SK-N-SH treated with all-trans-retinoic acid at 6 μM for 48 hours (cell line): ENCODE data around the gene CNPY3.

Source experiments
- ATAC-seq: fragments of 200-7000 bp; cut with Tn5 transposase; 3 replicates; pipeline ENCODE4 v1.9.1; 2020; ENCODE audit warnings: mild to moderate bottlenecking, moderate library complexity
- ARNTL ChIP-seq: fragments of 450-650 bp; formaldehyde crosslinking; IDR thresholded peaks from 2 replicates; pipeline ENCODE4 v1.5.0; 2020; ENCODE audit warnings: low read depth, mild to moderate bottlenecking, moderate library complexity, borderline replicate concordance
- BACH2 ChIP-seq: fragments of 250-450 bp; sonication (Bioruptor Pico); IDR thresholded peaks from 2 replicates; pipeline ENCODE4 v1.9.0; 2021; ENCODE audit warnings: mild to moderate bottlenecking, borderline replicate concordance
- CSDC2 ChIP-seq: fragments of 250-450 bp; sonication (Bioruptor Pico); IDR thresholded peaks from 2 replicates; pipeline ENCODE4 v1.5.0; 2020; ENCODE audit warnings: mild to moderate bottlenecking, moderate library complexity
- ESRRG ChIP-seq: fragments of 250-450 bp; sonication (Bioruptor Pico); IDR thresholded peaks from 2 replicates; pipeline ENCODE4 v1.6.1; 2021; ENCODE audit warnings: mild to moderate bottlenecking
- GLIS3 ChIP-seq: fragments of 250-450 bp; sonication (Bioruptor Pico); IDR thresholded peaks from 2 replicates; pipeline ENCODE4 v1.5.0; 2020; ENCODE audit warnings: mild to moderate bottlenecking, moderate library complexity
- ISL1 ChIP-seq: fragments of 250-450 bp; sonication (Bioruptor Pico); IDR thresholded peaks from 2 replicates; pipeline ENCODE4 v2.1.2; 2022; ENCODE audit warnings: mild to moderate bottlenecking, moderate library complexity
- OSR1 ChIP-seq: fragments of 250-450 bp; sonication (Bioruptor Pico); IDR thresholded peaks from 2 replicates; pipeline ENCODE4 v1.8.0; 2022; ENCODE audit warnings: moderate library complexity, mild to moderate bottlenecking, inconsistent platforms
- PATZ1 ChIP-seq: fragments of 250-450 bp; sonication (Bioruptor Pico); IDR thresholded peaks from 2 replicates; pipeline ENCODE4 v1.8.0; 2020; ENCODE audit warnings: mild to moderate bottlenecking, moderate library complexity, borderline replicate concordance
- PPARA ChIP-seq: fragments of 250-450 bp; sonication (Bioruptor Pico); IDR thresholded peaks from 2 replicates; pipeline ENCODE4 v1.5.0; 2020; ENCODE audit warnings: mild to moderate bottlenecking, borderline replicate concordance
- RARB ChIP-seq: fragments of 250-450 bp; sonication (Bioruptor Pico); IDR thresholded peaks from 2 replicates; pipeline ENCODE4 v1.8.0; 2021; ENCODE audit warnings: mild to moderate bottlenecking, moderate library complexity
- SNAI2 ChIP-seq: fragments of 250-450 bp; sonication (Bioruptor Pico); IDR thresholded peaks from 2 replicates; pipeline ENCODE4 v1.5.0; 2020; ENCODE audit warnings: mild to moderate bottlenecking, moderate library complexity
- TOX ChIP-seq: fragments of 250-450 bp; sonication (Bioruptor Pico); IDR thresholded peaks from 2 replicates; pipeline ENCODE4 v1.8.0; 2021; ENCODE audit warnings: mild to moderate bottlenecking, moderate library complexity, borderline replicate concordance
- ZC3H10 ChIP-seq: fragments of 250-450 bp; sonication (Bioruptor Pico); IDR thresholded peaks from 2 replicates; pipeline ENCODE4 v1.5.1; 2021; ENCODE audit warnings: mild to moderate bottlenecking, moderate library complexity
- ZFP3 ChIP-seq: fragments of 250-450 bp; sonication (Bioruptor Pico); IDR thresholded peaks from 2 replicates; pipeline ENCODE4 v1.5.0; 2020; ENCODE audit warnings: mild to moderate bottlenecking, moderate library complexity
- ZNF8 ChIP-seq: fragments of 450-650 bp; formaldehyde crosslinking; IDR thresholded peaks from 2 replicates; pipeline ENCODE4 v1.5.0; 2020; ENCODE audit warnings: mild to moderate bottlenecking, moderate library complexity
- TF ChIP-seq, protein P1 (sequence below): fragments of 250-450 bp; sonication (Bioruptor Pico); IDR thresholded peaks from 2 replicates; pipeline ENCODE4 v1.5.0; 2020; ENCODE audit warnings: mild to moderate bottlenecking, moderate library complexity
- TF ChIP-seq, protein P2 (sequence below): fragments of 250-450 bp; sonication (Bioruptor Pico); IDR thresholded peaks from 2 replicates; pipeline ENCODE4 v1.5.1; 2020; ENCODE audit warnings: low read depth, mild to moderate bottlenecking, moderate library complexity
- TF ChIP-seq, protein P3 (sequence below): fragments of 250-450 bp; sonication (Bioruptor Pico); IDR thresholded peaks from 2 replicates; pipeline ENCODE4 v1.5.1; 2021; ENCODE audit warnings: mild to moderate bottlenecking, moderate library complexity

Gene CNPY3

DNA sequence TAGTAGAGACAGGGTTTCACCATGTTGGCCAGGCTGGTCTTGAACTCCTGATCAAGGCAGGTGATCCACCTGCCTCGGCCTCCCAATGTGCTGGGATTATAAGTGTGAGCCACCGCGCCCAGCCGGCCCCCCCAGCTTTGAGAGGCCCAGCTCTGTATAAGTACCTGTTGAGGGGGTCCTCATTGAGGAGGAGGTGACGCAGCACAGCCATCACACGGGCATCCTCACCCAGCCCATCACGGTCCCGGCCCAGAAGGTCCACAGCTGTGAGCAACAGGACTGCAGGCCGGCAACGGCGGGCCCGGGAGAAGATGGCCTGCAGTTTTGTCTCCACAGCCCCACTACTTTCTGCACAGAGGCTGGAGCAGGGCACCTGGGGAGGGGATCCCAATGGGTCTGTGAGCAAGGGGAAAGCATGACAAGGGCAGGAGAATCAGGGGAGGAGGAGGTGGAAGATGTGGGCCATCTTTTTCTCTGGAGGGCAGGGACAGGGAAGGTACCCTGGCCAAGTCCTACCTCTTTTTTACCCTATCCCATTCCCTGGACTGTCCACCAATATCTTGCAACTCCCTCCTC lies 38.9 kb downstream of the CNPY3 start (continued):
- TF ChIP-seq, protein P1, sequence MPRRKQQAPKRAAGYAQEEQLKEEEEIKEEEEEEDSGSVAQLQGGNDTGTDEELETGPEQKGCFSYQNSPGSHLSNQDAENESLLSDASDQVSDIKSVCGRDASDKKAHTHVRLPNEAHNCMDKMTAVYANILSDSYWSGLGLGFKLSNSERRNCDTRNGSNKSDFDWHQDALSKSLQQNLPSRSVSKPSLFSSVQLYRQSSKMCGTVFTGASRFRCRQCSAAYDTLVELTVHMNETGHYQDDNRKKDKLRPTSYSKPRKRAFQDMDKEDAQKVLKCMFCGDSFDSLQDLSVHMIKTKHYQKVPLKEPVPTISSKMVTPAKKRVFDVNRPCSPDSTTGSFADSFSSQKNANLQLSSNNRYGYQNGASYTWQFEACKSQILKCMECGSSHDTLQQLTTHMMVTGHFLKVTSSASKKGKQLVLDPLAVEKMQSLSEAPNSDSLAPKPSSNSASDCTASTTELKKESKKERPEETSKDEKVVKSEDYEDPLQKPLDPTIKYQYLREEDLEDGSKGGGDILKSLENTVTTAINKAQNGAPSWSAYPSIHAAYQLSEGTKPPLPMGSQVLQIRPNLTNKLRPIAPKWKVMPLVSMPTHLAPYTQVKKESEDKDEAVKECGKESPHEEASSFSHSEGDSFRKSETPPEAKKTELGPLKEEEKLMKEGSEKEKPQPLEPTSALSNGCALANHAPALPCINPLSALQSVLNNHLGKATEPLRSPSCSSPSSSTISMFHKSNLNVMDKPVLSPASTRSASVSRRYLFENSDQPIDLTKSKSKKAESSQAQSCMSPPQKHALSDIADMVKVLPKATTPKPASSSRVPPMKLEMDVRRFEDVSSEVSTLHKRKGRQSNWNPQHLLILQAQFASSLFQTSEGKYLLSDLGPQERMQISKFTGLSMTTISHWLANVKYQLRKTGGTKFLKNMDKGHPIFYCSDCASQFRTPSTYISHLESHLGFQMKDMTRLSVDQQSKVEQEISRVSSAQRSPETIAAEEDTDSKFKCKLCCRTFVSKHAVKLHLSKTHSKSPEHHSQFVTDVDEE, result no peak

DNA sequence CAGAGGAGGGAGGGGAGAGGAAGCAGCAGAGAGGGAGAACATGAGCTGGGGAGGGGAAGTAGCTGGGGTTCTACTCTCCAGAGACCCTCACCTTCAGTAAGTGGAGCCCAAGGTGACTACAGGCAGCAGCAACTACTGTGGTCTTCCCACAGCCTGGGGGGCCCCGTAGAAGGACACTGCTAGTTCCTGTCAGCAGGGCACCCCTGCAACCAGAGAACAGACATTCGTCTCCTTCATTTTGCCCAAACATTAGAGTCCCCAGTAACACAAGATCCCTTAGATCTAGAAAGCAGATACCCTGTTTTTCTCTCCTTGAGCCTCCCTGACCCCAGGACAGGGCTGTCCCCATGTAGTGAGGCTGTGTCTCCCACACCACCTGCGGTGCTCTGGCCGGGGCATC lies 39.5 kb downstream of the CNPY3 start:
- TF ChIP-seq BACH2 (CRISPR knock-in tag), result no peak
- TF ChIP-seq TOX (CRISPR knock-in tag), result no peak
- TF ChIP-seq PPARA (CRISPR knock-in tag), result no peak
- TF ChIP-seq CSDC2 (CRISPR knock-in tag), result no peak
- TF ChIP-seq, protein P1, result no peak
- no peak for ATAC-seq

DNA sequence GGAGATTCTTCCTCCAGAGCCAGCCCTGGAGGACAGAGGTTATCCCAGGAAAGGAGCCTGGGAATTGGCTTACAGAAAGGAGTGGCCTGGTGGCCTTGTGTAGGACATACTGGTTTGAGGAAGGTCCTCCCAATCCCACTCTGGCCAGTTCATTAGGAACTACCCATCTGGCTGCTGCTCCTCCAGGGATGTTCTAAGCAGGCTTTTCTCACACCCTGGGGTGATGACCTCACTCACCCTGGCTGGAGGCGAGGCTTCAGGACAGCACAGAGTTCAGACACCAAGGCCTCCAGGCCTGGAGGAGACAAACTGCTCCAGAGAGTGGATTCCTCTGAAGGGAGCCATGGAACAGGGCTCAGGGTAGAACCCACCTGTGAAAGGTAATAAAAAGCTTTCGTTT lies 40.2 kb downstream of the CNPY3 start:
- TF ChIP-seq SNAI2 (no peak), OSR1 (no peak), GLIS3 (CRISPR knock-in tag) (no peak), ZC3H10 (CRISPR knock-in tag) (no peak), RARB (CRISPR knock-in tag) (no peak)
- TF ChIP-seq, all 23 proteins: peak for 0

DNA sequence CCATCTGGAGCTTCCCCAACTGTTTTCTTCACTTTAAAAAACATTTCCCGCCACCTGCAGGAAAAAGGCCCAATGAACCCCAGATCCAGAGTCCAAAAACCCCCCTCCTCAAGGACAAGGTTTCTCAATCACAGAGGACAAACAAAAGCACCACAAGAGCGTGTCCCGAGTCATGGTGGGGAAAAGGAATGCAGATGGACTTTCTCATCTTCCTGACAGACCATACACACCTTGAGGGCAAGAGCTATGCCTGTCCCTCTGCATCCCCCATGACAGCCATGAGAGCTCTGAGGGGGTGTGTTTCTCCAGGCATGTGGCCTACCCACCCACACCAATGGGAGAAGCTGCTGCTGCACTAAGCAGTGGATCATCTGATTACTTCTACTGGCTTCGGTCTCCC lies 40.7 kb downstream of the CNPY3 start:
- TF ChIP-seq PATZ1 (CRISPR knock-in tag), result no peak
- no peak for TF ChIP-seq ISL1 (CRISPR knock-in tag)
- TF ChIP-seq ESRRG (CRISPR knock-in tag), result no peak
- no peak for TF ChIP-seq ZFP3 (CRISPR knock-in tag)
- TF ChIP-seq, protein P2, sequence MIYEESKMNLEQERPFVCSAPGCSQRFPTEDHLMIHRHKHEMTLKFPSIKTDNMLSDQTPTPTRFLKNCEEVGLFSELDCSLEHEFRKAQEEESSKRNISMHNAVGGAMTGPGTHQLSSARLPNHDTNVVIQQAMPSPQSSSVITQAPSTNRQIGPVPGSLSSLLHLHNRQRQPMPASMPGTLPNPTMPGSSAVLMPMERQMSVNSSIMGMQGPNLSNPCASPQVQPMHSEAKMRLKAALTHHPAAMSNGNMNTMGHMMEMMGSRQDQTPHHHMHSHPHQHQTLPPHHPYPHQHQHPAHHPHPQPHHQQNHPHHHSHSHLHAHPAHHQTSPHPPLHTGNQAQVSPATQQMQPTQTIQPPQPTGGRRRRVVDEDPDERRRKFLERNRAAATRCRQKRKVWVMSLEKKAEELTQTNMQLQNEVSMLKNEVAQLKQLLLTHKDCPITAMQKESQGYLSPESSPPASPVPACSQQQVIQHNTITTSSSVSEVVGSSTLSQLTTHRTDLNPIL (CRISPR knock-in tag), result no peak
- no peak for TF ChIP-seq ZNF8 (CRISPR knock-in tag)
- no peak for TF ChIP-seq ARNTL (CRISPR knock-in tag)
- TF ChIP-seq CSDC2 (CRISPR knock-in tag), result no peak
- TF ChIP-seq PPARA (CRISPR knock-in tag), result no peak
- TF ChIP-seq, protein P1, result no peak
- TF ChIP-seq, protein P3, sequence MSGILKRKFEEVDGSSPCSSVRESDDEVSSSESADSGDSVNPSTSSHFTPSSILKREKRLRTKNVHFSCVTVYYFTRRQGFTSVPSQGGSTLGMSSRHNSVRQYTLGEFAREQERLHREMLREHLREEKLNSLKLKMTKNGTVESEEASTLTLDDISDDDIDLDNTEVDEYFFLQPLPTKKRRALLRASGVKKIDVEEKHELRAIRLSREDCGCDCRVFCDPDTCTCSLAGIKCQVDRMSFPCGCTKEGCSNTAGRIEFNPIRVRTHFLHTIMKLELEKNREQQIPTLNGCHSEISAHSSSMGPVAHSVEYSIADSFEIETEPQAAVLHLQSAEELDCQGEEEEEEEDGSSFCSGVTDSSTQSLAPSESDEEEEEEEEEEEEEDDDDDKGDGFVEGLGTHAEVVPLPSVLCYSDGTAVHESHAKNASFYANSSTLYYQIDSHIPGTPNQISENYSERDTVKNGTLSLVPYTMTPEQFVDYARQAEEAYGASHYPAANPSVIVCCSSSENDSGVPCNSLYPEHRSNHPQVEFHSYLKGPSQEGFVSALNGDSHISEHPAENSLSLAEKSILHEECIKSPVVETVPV (CRISPR knock-in tag), result no peak
- no peak for ATAC-seq

More for the DNA sequence above, 40.2 kb downstream of the CNPY3 start:
- no peak for ATAC-seq
